Thoracic aorta (tissue), 2 donors: ENCODE data around the gene MAP3K7. TPM values are rescaled to one million over a fixed set of nuclear protein-coding genes. Genes with fewer than 3 reads are reported as not detected.

ENCODE experiments used
- ATAC-seq: fragments of 150-250 bp; one replicate; pipeline ENCODE4 v1.8.0; 2017; ENCODE audit warnings: low read depth; ENCODE audit not compliant: insufficient number of reproducible peaks, low FRiP score
- DNase-seq: peaks from one replicate; pipeline ENCODE4 v3.0.0-alpha.2; 2020; ENCODE audit warnings: low spot score
- H3K27ac ChIP-seq, 2 donors: fragments of 200-600 bp; sonication (generic); 1 replicate in 1 of 2; 2 replicates in 1 of 2; pipeline ENCODE4 v1.5.1; 2016; ENCODE audit warnings: mild to moderate bottlenecking in 2 of 2, moderate library complexity in 2 of 2
- H3K27me3 ChIP-seq: fragments of 200-600 bp; sonication (generic); replicated peaks from 2 replicates; pipeline ENCODE4 v1.6.0; 2016; ENCODE audit warnings: mild to moderate bottlenecking; ENCODE audit not compliant: insufficient read depth
- H3K36me3 ChIP-seq: fragments of 200-600 bp; sonication (generic); one replicate; pipeline ENCODE4 v1.5.1; 2016
- H3K4me1 ChIP-seq, 2 donors: fragments of 200-600 bp; sonication (generic); 1 replicate in 1 of 2; 2 replicates in 1 of 2; pipeline versions ENCODE4 v1.5.1 to v1.6.0; 2016; ENCODE audit warnings: low read depth in 2 of 2, mild to moderate bottlenecking in 1 of 2; ENCODE audit not compliant: control insufficient read depth in 1 of 2
- H3K4me3 ChIP-seq: fragments of 200-600 bp; sonication (generic); 2 replicates; pipeline ENCODE4 v1.5.1; 2016; ENCODE audit warnings: mild to moderate bottlenecking
- H3K9me3 ChIP-seq: fragments of 200-600 bp; sonication (generic); 2 replicates; pipeline ENCODE4 v1.5.1; 2016
- total RNA-seq, 2 donors: library from RNA; depleted of rRNA; stranded (reverse); fragments of >200 nt; gene quantifications; one replicate each; pipeline versions ENCODE4 v1.1.0 to v1.2.3, GENCODE V29; 2016
- TF ChIP-seq, protein P1 (sequence below): fragments of 200-600 bp; sonication (generic); IDR thresholded peaks from one replicate; pipeline ENCODE4 v1.5.1; 2019; ENCODE audit warnings: antibody characterized with exemption

Gene MAP3K7
- total RNA-seq, 2 donors from 2014 or later = 21.5 to 31.5 TPM

DNA sequence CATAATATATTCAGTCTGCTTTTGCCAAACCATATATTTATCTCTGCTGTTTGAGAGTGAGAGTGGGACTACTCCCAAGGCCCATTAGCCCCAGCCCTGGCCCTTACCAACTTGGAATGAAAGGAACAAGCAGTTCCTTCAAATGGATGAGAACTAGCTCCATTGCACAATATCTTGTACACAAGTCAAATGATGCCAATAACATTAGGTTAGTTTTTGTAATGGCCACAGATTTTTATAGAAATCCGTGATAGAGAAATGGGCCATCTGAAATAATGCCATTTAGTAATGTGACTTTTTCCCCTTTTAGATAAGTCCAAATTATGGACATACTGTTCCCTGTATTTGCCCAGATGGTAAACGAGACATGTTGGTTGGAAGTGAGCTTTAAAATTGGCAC lies 117.0 kb downstream of the MAP3K7 start:
- no peaks in the 10 kb centered on the region for H3K9me3 ChIP-seq
- TF ChIP-seq, protein P1, sequence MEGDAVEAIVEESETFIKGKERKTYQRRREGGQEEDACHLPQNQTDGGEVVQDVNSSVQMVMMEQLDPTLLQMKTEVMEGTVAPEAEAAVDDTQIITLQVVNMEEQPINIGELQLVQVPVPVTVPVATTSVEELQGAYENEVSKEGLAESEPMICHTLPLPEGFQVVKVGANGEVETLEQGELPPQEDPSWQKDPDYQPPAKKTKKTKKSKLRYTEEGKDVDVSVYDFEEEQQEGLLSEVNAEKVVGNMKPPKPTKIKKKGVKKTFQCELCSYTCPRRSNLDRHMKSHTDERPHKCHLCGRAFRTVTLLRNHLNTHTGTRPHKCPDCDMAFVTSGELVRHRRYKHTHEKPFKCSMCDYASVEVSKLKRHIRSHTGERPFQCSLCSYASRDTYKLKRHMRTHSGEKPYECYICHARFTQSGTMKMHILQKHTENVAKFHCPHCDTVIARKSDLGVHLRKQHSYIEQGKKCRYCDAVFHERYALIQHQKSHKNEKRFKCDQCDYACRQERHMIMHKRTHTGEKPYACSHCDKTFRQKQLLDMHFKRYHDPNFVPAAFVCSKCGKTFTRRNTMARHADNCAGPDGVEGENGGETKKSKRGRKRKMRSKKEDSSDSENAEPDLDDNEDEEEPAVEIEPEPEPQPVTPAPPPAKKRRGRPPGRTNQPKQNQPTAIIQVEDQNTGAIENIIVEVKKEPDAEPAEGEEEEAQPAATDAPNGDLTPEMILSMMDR = no peak
- peaks cover 0 to 19% of the 10 kb centered on the region in 2 donors for H3K4me1 ChIP-seq
- H3K36me3 ChIP-seq = no peaks in the 10 kb centered on the region
- no peak for ATAC-seq
- H3K4me3 ChIP-seq = no peak overlapping the region
- DNase-seq = no peak
- H3K27me3 ChIP-seq = no peaks in the 10 kb centered on the region
- H3K27ac ChIP-seq = no peak overlapping the region

DNA sequence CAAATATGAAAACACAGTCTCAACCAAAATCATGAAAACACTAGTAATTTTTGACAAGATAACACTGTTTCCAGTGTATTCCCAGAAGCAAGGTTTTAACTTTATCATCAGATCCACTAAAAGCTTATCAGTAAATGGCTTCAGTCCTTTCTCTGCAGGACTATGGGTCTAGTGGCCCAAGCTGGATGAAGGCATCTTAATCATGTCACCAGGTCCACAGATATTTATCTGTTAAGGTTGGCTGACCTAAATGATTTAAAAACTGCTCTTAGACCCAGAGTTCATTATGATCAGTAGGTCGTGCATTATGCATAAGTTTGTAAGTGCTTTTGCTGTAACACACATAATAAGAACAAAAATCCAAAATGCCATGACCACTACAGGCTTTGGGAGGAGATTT lies 118.0 kb downstream of the MAP3K7 start:
- no peak for ATAC-seq
- no peak overlapping the region for H3K27ac ChIP-seq

GRCh38 chr6:90468080-90468479 lies 118.8 kb downstream of the MAP3K7 start:
- H3K9me3 ChIP-seq = no peaks in the 10 kb centered on the region
- no peak overlapping the region for H3K4me3 ChIP-seq
- no peaks in the 10 kb centered on the region for H3K36me3 ChIP-seq
- no peak for ATAC-seq
- TF ChIP-seq, protein P1 = no peak
- no peak for DNase-seq
- H3K4me1 ChIP-seq = peaks cover 0 to 19% of the 10 kb centered on the region in 2 donors
- H3K27me3 ChIP-seq = no peaks in the 10 kb centered on the region
- no peak overlapping the region for H3K27ac ChIP-seq

More for the DNA sequence above, 118.0 kb downstream of the MAP3K7 start:
- H3K9me3 ChIP-seq = no peaks in the 10 kb centered on the region
- no peaks in the 10 kb centered on the region for H3K36me3 ChIP-seq
- H3K4me3 ChIP-seq = no peak overlapping the region
- peaks cover 0 to 19% of the 10 kb centered on the region in 2 donors for H3K4me1 ChIP-seq
- no peak for DNase-seq
- TF ChIP-seq, protein P1 = no peak
- H3K27me3 ChIP-seq = no peaks in the 10 kb centered on the region

DNA sequence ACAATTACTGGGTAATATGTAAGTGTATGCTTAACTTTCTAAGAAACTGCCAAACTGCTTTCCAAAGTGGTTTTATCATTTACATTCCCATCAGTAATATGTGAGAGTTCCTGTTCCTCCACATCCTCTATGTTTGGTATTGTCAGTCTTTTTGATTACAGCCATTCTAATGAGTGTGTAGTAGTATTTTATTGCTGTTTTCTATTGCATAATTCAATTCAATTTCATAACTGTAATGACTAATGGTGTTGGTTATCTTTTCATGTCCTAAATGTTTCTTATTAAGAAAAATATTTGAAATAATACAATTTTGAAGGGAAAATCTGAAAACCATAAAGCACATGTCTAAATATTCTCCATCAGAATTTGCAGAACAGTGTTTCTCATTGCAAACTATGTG lies 119.3 kb downstream of the MAP3K7 start:
- Histone ChIP-seq H3K27me3 (no peaks in the 10 kb centered on the region), H3K9me3 (no peaks in the 10 kb centered on the region), H3K4me1 (peaks cover 0 to 19% of the 10 kb centered on the region in 2 donors), H3K27ac (no peak overlapping the region), H3K4me3 (no peak overlapping the region), H3K36me3 (no peaks in the 10 kb centered on the region)
- DNase-seq = no peak
- no peak for ATAC-seq
- TF ChIP-seq, protein P1 = no peak

DNA sequence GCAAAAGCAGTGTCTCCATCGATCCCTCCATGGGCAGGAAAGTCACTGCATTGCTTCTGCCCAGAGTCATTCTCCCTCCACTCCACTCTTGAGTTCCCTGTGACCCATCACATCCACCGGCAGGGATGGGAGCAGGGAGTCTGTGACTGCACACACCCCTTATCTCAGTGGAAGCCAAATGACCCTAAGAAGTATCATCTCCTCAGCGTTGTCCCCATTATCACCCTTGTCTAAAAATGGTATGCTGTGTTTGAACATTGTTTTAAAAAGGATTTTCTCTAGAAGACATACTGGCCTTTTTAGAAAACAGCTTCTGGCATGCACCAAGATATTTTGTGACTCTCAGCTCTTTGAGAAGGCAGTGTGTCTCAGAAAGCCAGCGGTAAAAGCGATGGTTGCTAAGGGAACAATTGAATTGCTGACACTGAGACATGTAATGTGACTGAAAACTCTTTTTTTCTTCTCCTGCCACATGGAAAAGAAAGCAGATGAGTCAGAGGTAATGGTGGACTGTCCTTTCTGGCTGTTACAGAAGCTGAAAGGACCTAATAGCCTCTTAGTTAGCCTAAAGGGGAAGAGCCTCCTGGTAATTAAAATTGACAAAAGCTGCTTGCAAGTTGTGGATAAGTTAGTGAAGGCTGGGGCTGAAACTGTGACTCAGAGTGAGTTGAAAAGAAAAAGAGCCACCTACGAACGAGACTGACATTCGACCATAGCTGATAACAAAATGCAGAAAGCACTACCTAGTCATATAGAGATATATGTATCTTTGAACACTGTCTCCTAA lies 120.5 kb downstream of the MAP3K7 start:
- Histone ChIP-seq H3K4me3 (no peak overlapping the region), H3K27me3 (no peaks in the 10 kb centered on the region), H3K9me3 (no peaks in the 10 kb centered on the region), H3K4me1 (peaks cover 0 to 18% of the 10 kb centered on the region in 2 donors), H3K36me3 (no peaks in the 10 kb centered on the region), H3K27ac (no peak overlapping the region)
- TF ChIP-seq, protein P1 = no peak
- no peak for DNase-seq
- ATAC-seq = no peak
